ENCODE results near the gene NME2.

- TF ChIP-seq POLR2A (IDR thresholded peaks at IDR 0.05), result no peak
- TF ChIP-seq, protein P1, sequence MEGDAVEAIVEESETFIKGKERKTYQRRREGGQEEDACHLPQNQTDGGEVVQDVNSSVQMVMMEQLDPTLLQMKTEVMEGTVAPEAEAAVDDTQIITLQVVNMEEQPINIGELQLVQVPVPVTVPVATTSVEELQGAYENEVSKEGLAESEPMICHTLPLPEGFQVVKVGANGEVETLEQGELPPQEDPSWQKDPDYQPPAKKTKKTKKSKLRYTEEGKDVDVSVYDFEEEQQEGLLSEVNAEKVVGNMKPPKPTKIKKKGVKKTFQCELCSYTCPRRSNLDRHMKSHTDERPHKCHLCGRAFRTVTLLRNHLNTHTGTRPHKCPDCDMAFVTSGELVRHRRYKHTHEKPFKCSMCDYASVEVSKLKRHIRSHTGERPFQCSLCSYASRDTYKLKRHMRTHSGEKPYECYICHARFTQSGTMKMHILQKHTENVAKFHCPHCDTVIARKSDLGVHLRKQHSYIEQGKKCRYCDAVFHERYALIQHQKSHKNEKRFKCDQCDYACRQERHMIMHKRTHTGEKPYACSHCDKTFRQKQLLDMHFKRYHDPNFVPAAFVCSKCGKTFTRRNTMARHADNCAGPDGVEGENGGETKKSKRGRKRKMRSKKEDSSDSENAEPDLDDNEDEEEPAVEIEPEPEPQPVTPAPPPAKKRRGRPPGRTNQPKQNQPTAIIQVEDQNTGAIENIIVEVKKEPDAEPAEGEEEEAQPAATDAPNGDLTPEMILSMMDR (IDR thresholded peaks at IDR 0.05), result no peak
Measured at GRCh38 chr17:51149163-51149562, 17.0 kb upstream of the NME2 start.
